ENCODE data around the gene UPK3A. TPM values are rescaled to one million over a fixed set of nuclear protein-coding genes. Genes with fewer than 3 reads are reported as not detected.

The UPK3A gene
- total RNA-seq, 1 donor from 2014 or later: not detected

GRCh38 chr22:45331486-45331885 is 46.7 kb downstream of the UPK3A start:
- H3K4me2 ChIP-seq (ENCODE audit: low read length): no peak overlapping the region
- H3K36me3 ChIP-seq (ENCODE audit: insufficient read depth, low read length): no peaks in the 10 kb centered on the region
- no peak overlapping the region for H3K4me3 Mint-ChIP-seq (ENCODE audit: unreplicated experiment)
- H3K27ac ChIP-seq (ENCODE audit: low read depth, low read length): no peak overlapping the region
- no peak overlapping the region for H3K4me3 ChIP-seq (ENCODE audit: insufficient read depth, low read depth, low read length)
- no peak for FAIRE-seq
- H3K4me1 Mint-ChIP-seq (ENCODE audit: low read depth, unreplicated experiment): no peaks in the 10 kb centered on the region
- H3K27me3 Mint-ChIP-seq (ENCODE audit: low read depth, unreplicated experiment): no peaks in the 10 kb centered on the region
- H3K27me3 ChIP-seq (ENCODE audit: insufficient read depth, low read length): no peaks in the 10 kb centered on the region
- no peaks in the 10 kb centered on the region for H3K9me3 ChIP-seq (ENCODE audit: insufficient read depth, low read depth, low read length)
- H3K9me3 Mint-ChIP-seq (ENCODE audit: unreplicated experiment): no peaks in the 10 kb centered on the region
- no peak overlapping the region for H3K27ac Mint-ChIP-seq (ENCODE audit: unreplicated experiment)
- DNase-seq (ENCODE audit: low read depth): no peak
- no peaks in the 10 kb centered on the region for H3K79me2 ChIP-seq (ENCODE audit: insufficient read depth, low read length)
- peaks cover 5% of the 10 kb centered on the region for H4K20me1 ChIP-seq (ENCODE audit: insufficient read depth, low read length)
- no peaks in the 10 kb centered on the region for H3K4me1 ChIP-seq (ENCODE audit: insufficient read depth, low read length)
- peaks cover 15% of the 10 kb centered on the region for H3K36me3 Mint-ChIP-seq (ENCODE audit: low read depth, unreplicated experiment)
- TF ChIP-seq EZH2 (IDR thresholded peaks at IDR 0.05; ENCODE audit: insufficient read depth, low read length): no peak
- TF ChIP-seq CTCF (IDR thresholded peaks at IDR 0.05; ENCODE audit: insufficient read depth, low read depth, low read length): no peak
- no peak overlapping the region for H2AFZ ChIP-seq (ENCODE audit: low read depth, low read length)
- no peak overlapping the region for H3K9ac ChIP-seq (ENCODE audit: low read length)

GRCh38 chr22:45332001-45332400 is 47.3 kb downstream of the UPK3A start:
- no peak overlapping the region for H3K4me2 ChIP-seq (ENCODE audit: low read length)
- H3K9me3 Mint-ChIP-seq (ENCODE audit: unreplicated experiment): no peaks in the 10 kb centered on the region

More at GRCh38 chr22:45332001-45332400, 47.3 kb downstream of the UPK3A start:
- TF ChIP-seq EZH2 (IDR thresholded peaks at IDR 0.05; ENCODE audit: insufficient read depth, low read length): no peak
- no peak for TF ChIP-seq CTCF (IDR thresholded peaks at IDR 0.05; ENCODE audit: insufficient read depth, low read depth, low read length)
- H3K4me1 ChIP-seq (ENCODE audit: insufficient read depth, low read length): peaks cover 4% of the 10 kb centered on the region
- H3K36me3 ChIP-seq (ENCODE audit: insufficient read depth, low read length): no peaks in the 10 kb centered on the region
- H3K79me2 ChIP-seq (ENCODE audit: insufficient read depth, low read length): no peaks in the 10 kb centered on the region
- FAIRE-seq (no peak), DNase-seq (ENCODE audit: low read depth) (no peak)
- H2AFZ ChIP-seq (ENCODE audit: low read depth, low read length): no peak overlapping the region
- no peak overlapping the region for H3K27ac Mint-ChIP-seq (ENCODE audit: unreplicated experiment)
- no peaks in the 10 kb centered on the region for H3K27me3 ChIP-seq (ENCODE audit: insufficient read depth, low read length)
- H4K20me1 ChIP-seq (ENCODE audit: insufficient read depth, low read length): peaks cover 4% of the 10 kb centered on the region
- H3K9ac ChIP-seq (ENCODE audit: low read length): no peak overlapping the region
- no peak overlapping the region for H3K4me3 ChIP-seq (ENCODE audit: insufficient read depth, low read depth, low read length)
- no peaks in the 10 kb centered on the region for H3K9me3 ChIP-seq (ENCODE audit: insufficient read depth, low read depth, low read length)
- H3K4me1 Mint-ChIP-seq (ENCODE audit: low read depth, unreplicated experiment): no peaks in the 10 kb centered on the region
- peaks cover 15% of the 10 kb centered on the region for H3K36me3 Mint-ChIP-seq (ENCODE audit: low read depth, unreplicated experiment)
- H3K4me3 Mint-ChIP-seq (ENCODE audit: unreplicated experiment): no peak overlapping the region
- no peak overlapping the region for H3K27ac ChIP-seq (ENCODE audit: low read depth, low read length)
- no peaks in the 10 kb centered on the region for H3K27me3 Mint-ChIP-seq (ENCODE audit: low read depth, unreplicated experiment)
